WERI-Rb-1 (cell line): ENCODE results near the gene CLIC3.
"Not testable (repeated sequence)": the region's sequence is repeated elsewhere in the genome, so short reads cannot be mapped to it uniquely, and the experiment has no call there.

ENCODE experiments used
- DNase-seq: peaks from one replicate; pipeline ENCODE4 v3.0.0-alpha.2; 2020
- H3K27ac ChIP-seq: fragments of 250-450 bp; sonication (Bioruptor Pico); 2 replicates; pipeline ENCODE4 v1.5.1; 2020; ENCODE audit warnings: mild to moderate bottlenecking, moderate library complexity
- H3K27me3 ChIP-seq: fragments of 250-450 bp; sonication (Bioruptor Pico); 2 replicates; pipeline ENCODE4 v1.5.1; 2021; ENCODE audit warnings: mild to moderate bottlenecking, low read depth, moderate library complexity; ENCODE audit not compliant: insufficient read depth, severe bottlenecking
- H3K36me3 ChIP-seq: fragments of 250-450 bp; sonication (Bioruptor Pico); 2 replicates; pipeline ENCODE4 v1.5.1; 2020; ENCODE audit warnings: mild to moderate bottlenecking, moderate library complexity
- H3K4me3 ChIP-seq: 2 replicates; pipeline ENCODE4 v1.5.1; 2011; ENCODE audit warnings: low read depth, mild to moderate bottlenecking, control low read depth, low read length
- H3K9me3 ChIP-seq: fragments of 250-450 bp; sonication (Bioruptor Pico); 2 replicates; pipeline ENCODE4 v1.5.1; 2021; ENCODE audit warnings: mild to moderate bottlenecking, moderate library complexity; ENCODE audit not compliant: severe bottlenecking
- TF ChIP-seq, protein P1 (sequence below): IDR thresholded peaks from 2 replicates; pipeline ENCODE4 v1.5.1; 2011; ENCODE audit warnings: low read depth, mild to moderate bottlenecking, control low read depth, inconsistent platforms, low read length

CLIC3 gene

DNA sequence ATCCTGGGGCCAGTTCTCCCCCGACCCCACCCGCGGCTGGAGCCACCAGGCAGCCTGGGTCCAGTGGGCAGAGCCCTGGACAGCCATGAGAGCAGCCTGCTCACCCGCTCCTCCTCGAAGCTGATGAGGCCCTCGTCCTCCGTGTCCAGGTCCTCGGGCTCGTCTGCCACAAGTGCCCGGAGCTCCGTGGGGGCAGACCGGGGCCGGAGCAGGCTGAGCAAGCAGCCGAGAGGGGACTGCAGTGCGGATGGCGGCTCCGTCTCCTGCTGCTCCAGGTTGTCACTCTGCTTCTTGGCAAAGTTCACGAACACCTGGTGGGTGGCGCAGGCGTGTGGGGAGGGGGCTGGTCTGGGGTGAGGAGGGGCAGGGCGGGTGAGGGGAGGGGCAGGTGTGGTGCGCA is 11.9 kb upstream of the CLIC3 start:
- peaks cover 14% of the 10 kb centered on the region for H3K36me3 ChIP-seq
- TF ChIP-seq, protein P1, sequence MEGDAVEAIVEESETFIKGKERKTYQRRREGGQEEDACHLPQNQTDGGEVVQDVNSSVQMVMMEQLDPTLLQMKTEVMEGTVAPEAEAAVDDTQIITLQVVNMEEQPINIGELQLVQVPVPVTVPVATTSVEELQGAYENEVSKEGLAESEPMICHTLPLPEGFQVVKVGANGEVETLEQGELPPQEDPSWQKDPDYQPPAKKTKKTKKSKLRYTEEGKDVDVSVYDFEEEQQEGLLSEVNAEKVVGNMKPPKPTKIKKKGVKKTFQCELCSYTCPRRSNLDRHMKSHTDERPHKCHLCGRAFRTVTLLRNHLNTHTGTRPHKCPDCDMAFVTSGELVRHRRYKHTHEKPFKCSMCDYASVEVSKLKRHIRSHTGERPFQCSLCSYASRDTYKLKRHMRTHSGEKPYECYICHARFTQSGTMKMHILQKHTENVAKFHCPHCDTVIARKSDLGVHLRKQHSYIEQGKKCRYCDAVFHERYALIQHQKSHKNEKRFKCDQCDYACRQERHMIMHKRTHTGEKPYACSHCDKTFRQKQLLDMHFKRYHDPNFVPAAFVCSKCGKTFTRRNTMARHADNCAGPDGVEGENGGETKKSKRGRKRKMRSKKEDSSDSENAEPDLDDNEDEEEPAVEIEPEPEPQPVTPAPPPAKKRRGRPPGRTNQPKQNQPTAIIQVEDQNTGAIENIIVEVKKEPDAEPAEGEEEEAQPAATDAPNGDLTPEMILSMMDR: no peak
- peaks cover 2% of the 10 kb centered on the region for H3K9me3 ChIP-seq
- peak overlapping the region; percentile 29; the same call in 1 of the 2 replicates for H3K27ac ChIP-seq
- no peak overlapping the region for H3K4me3 ChIP-seq
- no peaks in the 10 kb centered on the region for H3K27me3 ChIP-seq
- DNase-seq: no peak

DNA sequence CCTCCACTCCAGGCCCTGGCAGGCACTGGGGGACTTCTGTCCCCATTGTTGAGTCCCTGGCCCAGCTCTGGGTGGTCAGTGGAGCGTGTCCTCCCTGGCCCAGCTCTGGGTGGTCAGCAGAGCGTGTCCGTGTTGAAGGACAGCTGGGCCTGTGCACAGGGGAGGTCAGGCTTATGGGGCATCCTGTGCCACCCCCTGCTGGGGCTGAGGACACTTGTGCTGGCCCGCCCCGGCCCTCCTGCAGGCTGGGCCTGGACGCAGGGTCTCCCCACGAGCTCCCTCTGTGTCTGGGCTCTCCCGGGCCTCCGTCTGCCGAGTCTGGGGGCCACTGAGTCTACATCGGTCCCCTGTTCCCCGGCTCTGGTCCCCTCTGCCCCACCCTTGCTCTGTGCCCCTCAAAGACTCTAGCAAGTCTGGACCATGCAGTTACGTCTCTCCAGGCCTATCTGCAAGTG is 11.5 kb upstream of the CLIC3 start:
- H3K27ac ChIP-seq: peak overlapping the region; percentile 62
- peaks cover 14% of the 10 kb centered on the region for H3K36me3 ChIP-seq
- H3K4me3 ChIP-seq: no peak overlapping the region
- TF ChIP-seq, protein P1: no peak
- H3K9me3 ChIP-seq: peaks cover 2% of the 10 kb centered on the region
- DNase-seq: peak; percentile 58
- no peaks in the 10 kb centered on the region for H3K27me3 ChIP-seq

DNA sequence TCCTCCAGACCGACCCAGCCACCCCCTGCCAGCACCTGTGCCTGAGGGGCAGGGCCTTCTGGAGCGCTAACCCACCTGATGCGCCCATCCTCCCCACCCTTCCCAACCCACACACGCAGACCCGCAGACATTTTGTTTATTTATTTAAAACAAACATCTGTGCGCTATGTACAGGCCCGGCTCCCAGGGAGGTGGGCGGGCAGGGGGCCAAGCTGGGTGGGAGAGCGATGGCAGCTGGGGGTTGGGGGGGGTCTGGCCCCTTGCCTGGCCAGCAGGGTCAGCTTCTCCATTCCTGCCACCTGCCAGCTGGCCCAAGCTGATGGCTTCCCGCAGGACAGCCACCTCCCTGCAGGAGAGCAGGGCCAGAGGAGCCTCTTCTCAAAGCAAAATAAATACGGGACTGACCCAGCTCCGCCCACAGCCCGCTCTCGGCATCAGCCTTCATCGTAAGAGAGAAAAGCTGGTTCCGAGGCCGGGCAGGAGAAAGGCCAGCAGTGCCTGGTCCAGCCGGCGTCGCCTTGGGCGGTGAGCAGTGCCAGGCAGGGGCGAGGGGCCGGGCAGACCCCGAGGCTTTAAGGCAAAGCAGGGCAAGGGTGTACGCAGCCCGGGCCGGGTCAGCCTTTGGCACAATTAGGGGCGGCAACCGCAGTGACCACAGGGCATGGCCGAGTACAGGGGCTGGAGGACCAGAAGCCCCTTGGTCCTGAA is 10.9 kb upstream of the CLIC3 start:
- no peaks in the 10 kb centered on the region for H3K27me3 ChIP-seq
- peak overlapping the region; percentile 62 for H3K27ac ChIP-seq
- peaks cover 2% of the 10 kb centered on the region for H3K9me3 ChIP-seq
- H3K4me3 ChIP-seq: no peak overlapping the region
- TF ChIP-seq, protein P1: no peak
- H3K36me3 ChIP-seq: peaks cover 11% of the 10 kb centered on the region
- no peak for DNase-seq

DNA sequence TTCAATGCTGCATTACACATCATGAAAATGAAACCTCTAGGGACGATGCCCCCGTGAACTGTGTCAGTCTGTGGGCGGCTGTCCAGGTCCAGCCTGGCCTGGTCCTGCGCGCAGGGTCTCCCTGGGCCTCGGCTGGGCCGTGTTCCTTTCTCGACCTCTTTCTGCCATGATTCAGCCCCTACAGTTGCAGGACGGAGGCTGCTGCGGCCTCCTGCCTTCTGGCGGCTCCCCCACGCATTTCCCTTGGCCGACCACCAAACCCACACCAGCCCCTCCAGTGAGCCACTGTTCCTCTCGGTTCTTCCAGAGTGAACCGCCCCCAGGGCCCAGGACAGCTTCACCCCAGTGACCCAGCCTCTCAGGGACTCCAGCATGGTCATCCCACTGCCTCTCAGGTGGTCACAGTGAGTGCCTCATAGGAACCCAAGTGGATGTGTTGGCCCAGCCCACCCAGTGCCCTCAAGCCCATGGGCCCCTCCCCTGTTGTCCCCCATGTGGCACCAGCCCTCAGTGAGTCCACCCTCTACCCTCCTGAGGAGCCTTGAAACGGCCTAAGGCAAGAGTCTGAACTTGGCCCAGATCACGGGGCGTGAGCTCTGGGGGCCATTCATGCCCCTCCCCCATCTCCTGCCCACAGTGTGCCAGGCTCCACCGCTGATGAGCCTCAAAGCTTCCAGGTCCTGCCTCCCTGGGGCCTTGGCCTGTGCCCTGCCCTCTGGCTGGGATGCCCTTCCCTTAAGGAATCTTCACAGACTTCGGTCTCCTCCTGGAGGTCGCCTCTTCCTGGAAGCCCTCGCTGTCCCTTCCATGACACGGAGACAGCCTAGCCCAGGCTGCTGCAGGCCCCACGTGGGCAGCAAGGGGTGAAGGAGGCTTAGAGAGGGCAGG is 10.0 kb upstream of the CLIC3 start:
- Histone ChIP-seq H3K27ac (no peak overlapping the region), H3K27me3 (no peaks in the 10 kb centered on the region), H3K36me3 (peaks cover 7% of the 10 kb centered on the region), H3K9me3 (peaks cover 2% of the 10 kb centered on the region), H3K4me3 (no peak overlapping the region)
- DNase-seq: no peak
- TF ChIP-seq, protein P1: no peak

DNA sequence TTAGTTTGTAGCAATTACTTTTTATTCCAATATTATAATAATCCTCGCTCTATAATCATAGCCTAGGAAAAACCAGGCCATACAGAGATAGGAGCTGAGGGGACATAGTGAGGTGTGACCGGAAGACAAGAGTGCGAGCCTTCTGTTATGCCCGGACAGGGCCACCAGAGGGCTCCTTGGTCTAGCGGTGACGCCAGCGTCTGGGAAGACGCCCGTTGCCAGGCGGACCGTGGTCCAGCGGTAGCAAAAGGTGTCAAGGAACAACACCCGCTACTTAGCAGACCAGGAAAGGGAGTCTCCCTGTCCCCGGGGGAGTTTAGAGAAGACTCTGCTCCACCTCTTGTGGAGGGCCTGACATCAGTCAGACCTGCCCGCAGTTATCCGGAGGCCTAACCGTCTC is 7.9 kb upstream of the CLIC3 start:
- TF ChIP-seq, protein P1: peak; percentile 32; the same call in 1 of the 2 replicates
- H3K36me3 ChIP-seq, H3K27me3 ChIP-seq, H3K4me3 ChIP-seq, H3K27ac ChIP-seq, H3K9me3 ChIP-seq: not testable (repeated sequence)
- DNase-seq: peak; percentile 55
